GM19043 (cell line): ENCODE data around the gene C14orf39.
"Not testable (repeated sequence)": the region's sequence is repeated elsewhere in the genome, so short reads cannot be mapped to it uniquely, and the experiment has no call there.

Experiments used
- ATAC-seq: cut with Tn5 transposase; IDR thresholded peaks from one replicate; pipeline ENCODE4 v1.9.1; 2021; ENCODE audit warnings: low read depth; ENCODE audit not compliant: unreplicated experiment

Gene C14orf39

DNA sequence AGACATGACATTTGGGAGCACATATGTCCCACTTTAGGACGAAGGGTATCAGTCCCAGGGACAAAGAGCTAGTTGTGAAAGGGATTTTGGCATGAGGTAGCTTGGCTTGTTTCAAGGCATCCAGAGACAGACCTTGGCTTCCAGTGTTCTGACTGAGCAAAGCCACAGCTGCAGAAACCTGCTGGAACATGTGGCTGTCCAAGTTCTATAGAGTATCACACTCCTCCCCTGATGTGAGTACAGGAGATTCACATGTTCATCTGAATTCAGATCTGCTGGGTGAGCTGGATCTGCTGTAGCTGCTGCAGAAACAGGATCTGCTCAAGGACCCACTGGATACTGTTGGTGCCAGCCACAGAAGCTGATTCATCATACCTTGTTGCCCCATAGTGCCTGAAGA, 10.1 kb upstream of the C14orf39 start:
- ATAC-seq = no peak

- ATAC-seq = no peak
These were observed 4.4 kb upstream of the C14orf39 start for GRCh38 chr14:60490270-60490669.

DNA sequence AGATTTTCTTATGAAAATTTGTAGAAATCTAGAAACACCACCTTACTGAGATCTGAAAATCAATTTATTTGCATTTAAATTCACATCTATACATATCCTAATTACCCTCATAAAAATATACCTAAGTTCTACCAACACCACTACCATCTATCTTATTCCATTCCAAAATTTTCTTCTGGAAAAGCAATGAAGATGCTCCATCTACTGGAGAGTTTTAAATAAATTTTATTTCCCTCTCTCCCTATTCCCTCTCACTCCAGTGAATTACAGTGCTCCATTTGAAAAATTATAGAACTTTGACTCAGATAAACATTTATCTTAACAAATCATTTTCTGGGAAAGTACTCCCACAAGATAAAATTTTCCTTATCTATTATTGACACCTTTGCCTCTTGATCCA, 2.3 kb upstream of the C14orf39 start:
- ATAC-seq = no peak

- no peak for ATAC-seq
These were observed 1.3 kb upstream of the C14orf39 start for GRCh38 chr14:60487211-60487610.

DNA sequence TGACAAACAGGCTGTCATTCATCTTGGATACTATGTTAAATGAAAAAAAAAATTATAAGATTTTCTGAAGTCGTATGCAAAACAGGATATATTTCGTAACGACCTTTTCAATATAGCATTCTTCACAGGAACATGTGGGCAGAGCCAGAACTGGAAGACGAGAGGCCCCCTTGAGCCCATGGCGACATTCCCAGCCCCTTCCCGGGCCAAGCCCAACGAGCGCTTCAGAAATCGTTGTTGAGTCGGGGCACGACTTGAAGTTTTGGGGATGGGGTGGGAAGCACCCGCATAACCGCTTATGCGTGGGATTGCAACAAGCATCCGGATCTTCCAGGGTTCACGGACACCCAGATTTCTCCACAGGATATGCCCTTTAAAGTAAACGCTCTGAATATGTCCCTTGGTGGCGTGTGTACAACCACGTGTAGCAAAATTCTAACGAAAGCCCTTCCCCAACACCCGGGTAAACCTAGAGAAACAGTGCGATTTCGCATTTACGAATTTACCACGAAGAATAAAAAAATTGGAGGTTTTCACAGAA, 736 bp downstream of the C14orf39 start:
- no peak for ATAC-seq

GRCh38 chr14:60482743-60483142, 3.1 kb downstream of the C14orf39 start:
- ATAC-seq = no peak

GRCh38 chr14:60480248-60480647, 5.6 kb downstream of the C14orf39 start:
- not testable (repeated sequence) for ATAC-seq

GRCh38 chr14:60455875-60456274, 30.0 kb downstream of the C14orf39 start:
- no peak for ATAC-seq

GRCh38 chr14:60430276-60430675, 55.6 kb downstream of the C14orf39 start:
- no peak for ATAC-seq

GRCh38 chr14:60420050-60420449, 65.8 kb downstream of the C14orf39 start:
- no peak for ATAC-seq

- ATAC-seq = not testable (repeated sequence)
These were observed 88.3 kb downstream of the C14orf39 start for GRCh38 chr14:60397550-60397949.

DNA sequence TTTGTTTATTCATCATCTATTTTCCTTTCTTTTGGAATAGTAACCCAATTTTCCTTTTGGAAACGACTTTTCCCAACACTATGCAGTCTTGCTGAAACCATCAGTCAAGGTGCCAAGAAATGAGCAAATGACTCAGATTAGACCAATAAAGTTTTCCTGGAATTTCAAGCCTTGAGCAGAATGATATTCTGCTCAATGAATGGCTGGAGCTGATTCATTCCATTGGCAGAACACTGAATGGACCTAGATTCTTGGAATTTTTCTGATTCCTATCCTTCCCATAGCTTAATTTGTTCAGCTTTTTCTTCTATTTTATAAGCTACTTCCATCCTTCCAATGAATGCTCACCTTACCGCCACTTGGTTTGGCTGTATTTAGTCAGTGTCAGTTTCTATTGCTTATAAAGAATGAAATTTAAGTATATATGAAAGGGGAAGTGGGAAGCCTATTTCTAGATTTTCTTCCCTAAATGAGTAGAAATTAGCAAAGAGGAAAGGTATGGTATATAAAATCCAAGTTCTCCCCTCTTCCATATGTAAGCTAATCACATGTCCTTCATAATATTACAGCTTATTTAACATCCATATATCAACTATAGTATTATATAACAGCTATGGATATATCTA, 89.0 kb downstream of the C14orf39 start:
- ATAC-seq = no peak
